SH-SY5Y (cell line): ENCODE data around the gene PCDH9.

Source experiments
- GATA2 ChIP-seq: IDR thresholded peaks from 2 replicates; pipeline ENCODE4 v1.6.1; 2011; ENCODE audit warnings: mild to moderate bottlenecking, low read depth, low read length
- GATA3 ChIP-seq: IDR thresholded peaks from 2 replicates; pipeline ENCODE4 v1.6.1; 2011; ENCODE audit warnings: low read depth, mild to moderate bottlenecking, low read length, moderate library complexity

- TF ChIP-seq GATA3 (no peak), GATA2 (no peak)
Measured at GRCh38 chr13:66262330-66262729, 967.8 kb downstream of the PCDH9 start.
